HG02870 (cell line): ENCODE data around the gene ACTA1.
"Not testable (repeated sequence)": the region's sequence is repeated elsewhere in the genome, so short reads cannot be mapped to it uniquely, and the experiment has no call there.

Experiments
- ATAC-seq: cut with Tn5 transposase; IDR thresholded peaks from one replicate; pipeline ENCODE4 v1.9.1; 2021; ENCODE audit warnings: mild to moderate bottlenecking, moderate library complexity; ENCODE audit not compliant: unreplicated experiment

ACTA1 gene

GRCh38 chr1:229434005-229434640 lies at the start of gene ACTA1:
ACTA1 (minus strand) TSS chr1:229434094; CDS start chr1:229433115, 979 bp downstream.
- ATAC-seq = no peak

DNA sequence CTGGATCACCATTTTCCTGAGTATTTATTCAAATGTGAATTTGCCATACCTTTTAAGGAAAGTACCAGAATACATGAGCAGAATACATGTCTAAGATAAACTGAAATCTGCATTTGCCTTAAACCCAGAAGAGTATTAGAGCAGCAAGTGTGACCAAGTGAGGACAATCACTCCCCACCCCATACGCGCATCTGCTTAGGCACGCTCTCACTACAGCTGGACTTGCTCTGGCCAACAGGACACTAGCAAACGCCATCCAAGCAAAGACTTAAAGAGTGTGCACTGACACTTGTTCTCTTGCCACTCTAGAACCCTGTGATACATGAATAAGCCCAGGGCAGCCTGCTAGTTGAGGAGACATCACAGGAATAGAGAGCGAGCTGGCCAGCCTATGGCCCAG lies 48.6 kb upstream of the ACTA1 start:
- no peak for ATAC-seq

- no peak for ATAC-seq
These were observed 46.6 kb upstream of the ACTA1 start for GRCh38 chr1:229480495-229480894.

DNA sequence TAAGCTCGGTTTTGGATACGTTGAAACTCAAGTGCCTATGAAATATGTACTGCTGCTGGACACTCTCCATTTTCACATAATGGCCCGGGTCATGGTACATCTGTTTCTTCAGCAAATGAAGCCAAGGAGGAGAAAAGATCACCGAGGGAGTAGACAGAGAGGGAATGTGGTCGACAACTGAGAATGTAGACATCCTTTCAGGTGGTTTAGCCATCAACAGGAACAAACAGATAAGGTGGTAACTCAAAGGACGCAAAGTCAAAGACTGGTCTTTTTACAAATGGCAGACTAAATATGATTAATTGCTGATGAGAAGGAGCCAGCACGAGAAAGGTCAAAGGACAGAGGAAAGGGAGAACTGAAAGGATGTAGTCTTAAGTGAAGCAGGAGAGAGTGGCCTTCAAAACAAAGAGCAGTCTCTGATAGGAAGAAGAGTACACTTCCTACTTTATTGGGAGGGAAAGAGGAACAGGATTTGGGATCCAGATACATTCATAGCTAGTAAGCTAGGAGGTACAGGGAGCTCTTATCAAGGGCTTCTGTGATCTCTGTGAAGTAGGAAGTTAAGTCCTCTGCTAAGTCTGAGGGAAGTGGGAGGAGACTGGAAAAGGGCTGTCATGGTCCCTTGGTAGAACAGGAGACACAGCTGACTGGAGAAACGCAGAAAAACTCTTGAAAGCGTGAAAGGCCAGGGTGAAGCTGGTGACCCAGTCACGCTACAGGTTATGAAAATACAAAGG lies 45.9 kb upstream of the ACTA1 start:
- ATAC-seq = peak; percentile 64

DNA sequence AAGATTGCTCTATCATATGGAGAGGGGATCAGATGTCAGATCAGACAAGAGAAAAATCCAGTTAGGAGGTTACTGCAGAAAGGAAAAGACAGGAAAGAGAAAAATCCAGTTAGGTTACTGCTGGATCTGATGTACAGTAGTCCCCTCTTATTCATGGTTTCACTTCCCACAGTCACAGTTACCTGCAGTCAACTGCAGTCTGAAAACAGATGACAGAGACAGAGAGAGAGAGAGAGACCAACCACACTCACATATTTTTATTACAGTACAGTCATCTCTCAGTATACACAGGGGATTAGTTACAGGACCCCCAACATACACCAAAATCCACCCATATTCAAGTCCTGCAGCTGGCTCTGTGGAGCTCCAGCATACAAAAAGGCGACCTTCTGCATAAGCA lies 45.0 kb upstream of the ACTA1 start:
- ATAC-seq = peak; percentile 78

- not testable (repeated sequence) for ATAC-seq
These were observed 42.0 kb upstream of the ACTA1 start for GRCh38 chr1:229475859-229476258.

DNA sequence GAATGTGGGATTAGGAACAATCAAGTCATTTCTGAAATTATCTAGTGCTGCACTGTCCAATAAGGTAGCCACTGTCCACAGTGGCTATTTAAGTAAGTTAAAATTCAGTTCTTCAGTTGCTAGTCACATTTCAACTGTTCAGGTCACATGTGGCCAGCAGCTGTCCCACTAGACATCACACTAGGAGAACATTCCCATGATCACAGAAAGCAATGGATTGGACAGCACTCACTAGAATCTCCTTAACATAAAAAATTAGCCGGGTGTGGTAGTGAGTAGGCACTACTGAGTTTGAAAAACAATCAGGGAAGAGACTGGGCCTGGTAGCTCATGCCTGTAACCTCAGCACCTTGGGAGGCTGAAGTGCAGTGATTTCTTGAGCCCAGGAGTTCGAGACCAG lies 40.6 kb upstream of the ACTA1 start:
- ATAC-seq = no peak

DNA sequence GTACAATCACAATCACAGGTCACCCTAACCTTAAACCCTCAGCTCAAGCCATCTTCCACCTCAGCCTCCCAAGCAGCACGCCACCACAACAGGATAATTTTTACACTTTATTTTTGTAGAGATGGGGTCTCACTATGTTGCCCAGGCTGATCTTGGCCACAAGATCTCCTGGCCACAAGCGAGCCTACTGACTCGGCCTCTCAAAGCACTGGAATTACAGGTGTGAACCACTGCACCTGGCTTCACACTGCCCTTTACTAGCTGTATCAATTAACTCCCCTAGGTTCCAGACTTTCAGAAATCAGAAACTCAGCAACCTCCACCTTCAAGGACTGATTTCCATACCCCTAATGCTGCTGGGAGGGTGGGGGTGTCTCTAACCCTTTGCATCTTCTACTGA lies 37.3 kb upstream of the ACTA1 start:
- no peak for ATAC-seq

- no peak for ATAC-seq
These were observed 36.6 kb upstream of the ACTA1 start for GRCh38 chr1:229470406-229471043.

DNA sequence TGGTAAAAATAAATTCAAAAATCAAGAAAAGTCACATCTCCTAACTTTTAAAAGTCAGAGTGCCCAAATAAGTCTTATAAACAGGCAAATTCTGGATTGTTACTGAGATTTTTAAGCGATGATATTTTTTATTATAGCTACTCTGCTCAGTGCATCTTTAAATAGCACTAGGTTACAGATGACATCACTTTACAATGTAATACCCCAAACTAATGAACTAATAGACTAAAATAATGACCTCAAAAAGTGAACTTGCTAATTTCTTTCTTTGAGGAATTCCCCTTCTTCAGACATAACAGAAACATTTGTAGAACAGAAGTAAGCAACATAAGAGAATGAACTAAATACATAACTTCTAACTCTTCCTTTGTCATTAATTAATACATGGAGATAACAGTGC lies 33.0 kb upstream of the ACTA1 start:
- no peak for ATAC-seq

- ATAC-seq = no peak
These were observed 30.8 kb upstream of the ACTA1 start for GRCh38 chr1:229464672-229465071.

- no peak for ATAC-seq
These were observed 27.3 kb upstream of the ACTA1 start for GRCh38 chr1:229461032-229461668.

- ATAC-seq = no peak
These were observed 25.9 kb upstream of the ACTA1 start for GRCh38 chr1:229459815-229460214.

- ATAC-seq = no peak
These were observed 23.5 kb upstream of the ACTA1 start for GRCh38 chr1:229457436-229457835.

DNA sequence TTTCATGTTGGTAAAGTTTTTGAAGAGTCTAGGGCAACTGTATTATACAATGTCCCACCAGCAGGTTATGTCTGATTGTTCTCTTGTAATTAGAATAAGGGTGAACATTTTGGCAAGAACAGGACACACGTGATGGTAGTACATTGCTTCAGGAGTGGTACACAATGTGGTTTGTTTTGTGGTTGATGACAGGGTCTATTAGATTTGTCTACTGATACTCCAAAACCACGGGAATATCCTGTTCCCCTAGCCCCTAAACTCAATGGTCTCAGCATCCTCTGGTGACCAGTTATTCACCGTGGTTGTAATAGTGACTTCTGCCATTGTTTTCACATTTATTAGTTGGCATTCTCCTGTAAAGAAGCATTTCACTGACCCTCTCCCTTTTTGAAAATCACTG lies 22.1 kb upstream of the ACTA1 start:
- no peak for ATAC-seq

- ATAC-seq = no peak
These were observed 20.2 kb upstream of the ACTA1 start for GRCh38 chr1:229454056-229454455.

- ATAC-seq = no peak
These were observed 19.3 kb upstream of the ACTA1 start for GRCh38 chr1:229452956-229453801.

GRCh38 chr1:229448845-229449244 lies 15.0 kb upstream of the ACTA1 start:
- no peak for ATAC-seq

- no peak for ATAC-seq
These were observed 14.5 kb upstream of the ACTA1 start for GRCh38 chr1:229448354-229448753.

DNA sequence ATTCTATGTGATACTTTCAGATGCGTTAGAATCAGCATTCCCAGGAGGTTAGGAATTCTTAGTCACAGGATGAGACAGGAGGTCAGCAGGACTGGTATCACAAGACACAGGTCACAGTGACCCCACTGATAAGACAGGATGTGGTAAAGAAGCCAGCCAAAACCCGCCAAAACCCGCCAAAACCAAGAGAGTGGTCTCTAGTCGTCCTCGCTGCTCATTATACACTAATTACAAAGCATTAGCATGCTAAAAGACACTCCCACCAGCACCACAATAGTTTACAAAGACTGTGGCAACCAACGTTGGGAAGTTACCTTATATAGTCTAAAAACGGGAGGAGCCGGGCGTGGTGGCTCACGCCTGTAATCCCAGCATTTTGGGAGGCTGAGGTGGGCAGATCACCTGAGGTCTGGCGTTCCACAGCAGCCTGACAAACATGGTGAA lies 13.9 kb upstream of the ACTA1 start:
- no peak for ATAC-seq

- ATAC-seq = no peak
These were observed 11.9 kb upstream of the ACTA1 start for GRCh38 chr1:229445828-229446227.
